GM23338 (cell line): Measurements from ENCODE around the gene MED27. TPM values are rescaled to one million over a fixed set of nuclear protein-coding genes. Genes with fewer than 3 reads are reported as not detected.

Experiments
- ATAC-seq: fragments of 200-7000 bp; cut with Tn5 transposase; 3 replicates; pipeline ENCODE4 v1.9.1; 2020
- DNase-seq: peaks from one replicate; pipeline ENCODE4 v3.0.0-alpha.2; 2015; ENCODE audit warnings: low spot score
- H2AFZ ChIP-seq: fragments of 200-600 bp; sonication (generic); 2 replicates; pipeline ENCODE4 v1.8.0; 2016; ENCODE audit warnings: antibody characterized with exemption, mild to moderate bottlenecking, moderate library complexity
- H3F3A ChIP-seq: fragments of 200-600 bp; sonication (generic); replicated peaks from 2 replicates; pipeline ENCODE4 v1.8.0; 2017; ENCODE audit warnings: antibody characterized with exemption, mixed run types, low read depth
- H3K27ac ChIP-seq: fragments of 200-600 bp; sonication (generic); 2 replicates; pipeline ENCODE4 v1.6.1; 2016; ENCODE audit warnings: low read depth
- H3K27me3 ChIP-seq: fragments of 200-600 bp; sonication (generic); 2 replicates; pipeline ENCODE4 v1.8.0; 2016; ENCODE audit warnings: mild to moderate bottlenecking, mixed run types, moderate library complexity; ENCODE audit not compliant: insufficient read depth
- H3K36me3 ChIP-seq: fragments of 200-600 bp; sonication (generic); 2 replicates; pipeline ENCODE4 v1.8.0; 2016; ENCODE audit warnings: mild to moderate bottlenecking; ENCODE audit not compliant: insufficient read depth
- H3K4me1 ChIP-seq: fragments of 200-600 bp; sonication (generic); 2 replicates; pipeline ENCODE4 v1.8.0; 2016; ENCODE audit warnings: mild to moderate bottlenecking, moderate library complexity; ENCODE audit not compliant: insufficient read depth
- H3K4me2 ChIP-seq: fragments of 200-600 bp; sonication (generic); 2 replicates; pipeline ENCODE4 v1.7.1; 2017; ENCODE audit warnings: mixed run types
- H3K4me3 ChIP-seq: fragments of 200-600 bp; sonication (generic); 2 replicates; pipeline ENCODE4 v1.6.1; 2016; ENCODE audit warnings: mixed run types
- H3K79me2 ChIP-seq: fragments of 200-600 bp; sonication (generic); replicated peaks from 2 replicates; pipeline ENCODE4 v1.8.0; 2017; ENCODE audit warnings: mild to moderate bottlenecking; ENCODE audit not compliant: insufficient read depth
- H3K9me2 ChIP-seq: fragments of 200-600 bp; sonication (generic); 2 replicates; pipeline ENCODE4 v1.8.0; 2017; ENCODE audit not compliant: insufficient read depth
- H4K20me1 ChIP-seq: fragments of 200-600 bp; sonication (generic); replicated peaks from 2 replicates; pipeline ENCODE4 v1.8.0; 2017; ENCODE audit warnings: mild to moderate bottlenecking; ENCODE audit not compliant: insufficient read depth
- H3K27ac Mint-ChIP-seq: 2 replicates; pipeline ENCODE4 v1.8.0; 2020; ENCODE audit warnings: inconsistent platforms, mild to moderate bottlenecking, moderate library complexity, mixed read lengths
- H3K27me3 Mint-ChIP-seq: 3 replicates; pipeline ENCODE4 v1.8.0; 2022; ENCODE audit warnings: low read depth, mild to moderate bottlenecking, moderate library complexity, mixed read lengths, inconsistent platforms; ENCODE audit not compliant: insufficient read depth, poor library complexity
- H3K36me3 Mint-ChIP-seq: 3 replicates; pipeline ENCODE4 v1.8.0; 2021; ENCODE audit warnings: low read depth, mild to moderate bottlenecking, inconsistent platforms, moderate library complexity, mixed read lengths
- H3K4me1 Mint-ChIP-seq: 3 replicates; pipeline ENCODE4 v1.8.0; 2020; ENCODE audit warnings: mild to moderate bottlenecking, inconsistent platforms, mixed read lengths
- H3K4me3 Mint-ChIP-seq: 3 replicates; pipeline ENCODE4 v1.8.0; 2021; ENCODE audit warnings: moderate library complexity, mild to moderate bottlenecking, inconsistent platforms, mixed read lengths
- H3K9me3 Mint-ChIP-seq: 3 replicates; pipeline ENCODE4 v1.8.0; 2020; ENCODE audit warnings: moderate library complexity, mild to moderate bottlenecking, inconsistent platforms, mixed read lengths
- CREB1 ChIP-seq: fragments of 250-450 bp; sonication (Bioruptor Pico); IDR thresholded peaks from 2 replicates; pipeline ENCODE4 v1.5.0; 2020; ENCODE audit warnings: low read depth, mild to moderate bottlenecking, moderate library complexity
- CTCF ChIP-seq, 2 experiments: fragments of 200-600 bp in 1 of 2; sonication (generic) in 1 of 2; conservative IDR thresholded peaks; 2 replicates each; pipeline versions ENCODE4 v1.5.1 to v1.6.1; 2016 to 2017; ENCODE audit warnings: antibody characterized with exemption in 2 of 2, low read depth in 2 of 2, mild to moderate bottlenecking in 2 of 2, moderate library complexity in 1 of 2
- JUNB ChIP-seq: IDR thresholded peaks from one replicate; pipeline ENCODE4 v1.6.1; 2016; ENCODE audit warnings: antibody characterized with exemption; ENCODE audit not compliant: unreplicated experiment
- STAT1 ChIP-seq: IDR thresholded peaks from one replicate; pipeline ENCODE4 v1.6.1; 2016; ENCODE audit warnings: antibody characterized with exemption; ENCODE audit not compliant: unreplicated experiment
- ZNF114 ChIP-seq: fragments of 250-450 bp; sonication (Bioruptor Pico); IDR thresholded peaks from 2 replicates; pipeline ENCODE4 v1.5.0; 2020; ENCODE audit warnings: mild to moderate bottlenecking, moderate library complexity
- ZNF462 ChIP-seq: fragments of 250-450 bp; sonication (Bioruptor Pico); IDR thresholded peaks from 2 replicates; pipeline ENCODE4 v1.5.0; 2020; ENCODE audit warnings: mild to moderate bottlenecking, moderate library complexity
- polyA plus RNA-seq: library from polyadenylated mRNA; unstranded; fragments of >200 nt; fragmentation: Nextera tagmentation; extraction: Ambion mirVana; gene quantifications from 2 replicates; pipeline ENCODE4 v1.2.1, GENCODE V29; 2016
- total RNA-seq: library from RNA; depleted of rRNA; stranded (reverse); fragments of >200 nt; shearing (Covaris generic); gene quantifications from 2 replicates; pipeline ENCODE4 v1.2.3, GENCODE V29; 2014

The MED27 gene
- total and polyA plus RNA-seq, 2 experiments from 2014 or later: 30.6 to 35.0 TPM

GRCh38 chr9:131848570-131849160, 231.0 kb downstream of the MED27 start:
- H3K4me1 Mint-ChIP-seq: peaks cover 11% of the 10 kb centered on the region
- Histone ChIP-seq H3K9me2 (no peaks in the 10 kb centered on the region), H3F3A (no peaks in the 10 kb centered on the region), H3K4me3 (no peak overlapping the region), H3K79me2 (no peaks in the 10 kb centered on the region), H3K4me2 (no peak overlapping the region), H2AFZ (no peak overlapping the region), H3K27me3 (no peaks in the 10 kb centered on the region), H3K36me3 (no peaks in the 10 kb centered on the region), H4K20me1 (no peaks in the 10 kb centered on the region), H3K4me1 (no peaks in the 10 kb centered on the region), H3K27ac (no peak overlapping the region)
- no peak overlapping the region for H3K27ac Mint-ChIP-seq
- peaks cover 8% of the 10 kb centered on the region for H3K27me3 Mint-ChIP-seq
- DNase-seq (no peak), ATAC-seq (peak; percentile 47; the same call in 1 of the 3 replicates)
- TF ChIP-seq ZNF114 (CRISPR knock-in tag) (no peak), CTCF (conservative IDR thresholded peaks at IDR 0.05; ENCODE audit: low read depth in 2 of 2) (0 out of 4 replicates have a peak, but pooled peaks of 1 of the 2 experiments have one; percentile 6), CREB1 (CRISPR knock-in tag) (no peak), ZNF462 (CRISPR knock-in tag) (no peak), JUNB (no peak), STAT1 (no peak)
- no peak overlapping the region for H3K4me3 Mint-ChIP-seq
- no peaks in the 10 kb centered on the region; the same call in 1 of the 3 replicates for H3K36me3 Mint-ChIP-seq
- H3K9me3 Mint-ChIP-seq: no peaks in the 10 kb centered on the region; the same call in 1 of the 3 replicates
